ENCODE measurements around the gene GABARAPL1.

DNA sequence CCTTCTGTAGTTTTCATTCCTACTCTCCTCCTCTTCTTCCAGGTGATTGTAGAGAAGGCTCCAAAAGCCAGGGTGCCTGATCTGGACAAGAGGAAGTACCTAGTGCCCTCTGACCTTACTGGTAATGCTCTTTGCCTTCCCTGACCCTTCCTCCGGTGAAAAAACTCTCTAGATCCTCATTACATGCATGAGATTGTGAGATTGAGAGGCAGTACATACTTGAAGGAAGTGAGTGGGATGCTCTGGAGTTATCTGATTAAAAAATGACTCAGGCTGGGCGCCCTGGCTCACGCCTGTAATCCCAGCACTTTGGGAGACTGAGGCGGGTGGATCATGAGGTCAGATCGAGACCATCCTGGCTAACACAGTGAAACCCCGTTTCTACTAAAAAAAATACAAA lies 5.3 kb downstream of the GABARAPL1 start:
- TF ChIP-seq, protein P1, sequence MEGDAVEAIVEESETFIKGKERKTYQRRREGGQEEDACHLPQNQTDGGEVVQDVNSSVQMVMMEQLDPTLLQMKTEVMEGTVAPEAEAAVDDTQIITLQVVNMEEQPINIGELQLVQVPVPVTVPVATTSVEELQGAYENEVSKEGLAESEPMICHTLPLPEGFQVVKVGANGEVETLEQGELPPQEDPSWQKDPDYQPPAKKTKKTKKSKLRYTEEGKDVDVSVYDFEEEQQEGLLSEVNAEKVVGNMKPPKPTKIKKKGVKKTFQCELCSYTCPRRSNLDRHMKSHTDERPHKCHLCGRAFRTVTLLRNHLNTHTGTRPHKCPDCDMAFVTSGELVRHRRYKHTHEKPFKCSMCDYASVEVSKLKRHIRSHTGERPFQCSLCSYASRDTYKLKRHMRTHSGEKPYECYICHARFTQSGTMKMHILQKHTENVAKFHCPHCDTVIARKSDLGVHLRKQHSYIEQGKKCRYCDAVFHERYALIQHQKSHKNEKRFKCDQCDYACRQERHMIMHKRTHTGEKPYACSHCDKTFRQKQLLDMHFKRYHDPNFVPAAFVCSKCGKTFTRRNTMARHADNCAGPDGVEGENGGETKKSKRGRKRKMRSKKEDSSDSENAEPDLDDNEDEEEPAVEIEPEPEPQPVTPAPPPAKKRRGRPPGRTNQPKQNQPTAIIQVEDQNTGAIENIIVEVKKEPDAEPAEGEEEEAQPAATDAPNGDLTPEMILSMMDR (IDR thresholded peaks at IDR 0.05), result no peak
- TF ChIP-seq POLR2AphosphoS5 (IDR thresholded peaks at IDR 0.05) (no peak), POLR2A (IDR thresholded peaks at IDR 0.05) (no peak), EP300 (IDR thresholded peaks at IDR 0.05) (no peak)

Data from stomach (tissue), 4 donors.